ENCODE data around the gene DNASE2.
"Not testable (repeated sequence)": the region's sequence is repeated elsewhere in the genome, so short reads cannot be mapped to it uniquely, and the experiment has no call there.

The DNASE2 gene

GRCh38 chr19:12918253-12918652 is 37.0 kb upstream of the DNASE2 start:
- Histone ChIP-seq H3K27me3 (ENCODE audit: insufficient read depth, low read length, poor library complexity) (no peaks in the 10 kb centered on the region), H3K18ac (ENCODE audit: low read length) (no peak overlapping the region), H3K9ac (ENCODE audit: low read length) (no peak overlapping the region), H3K79me1 (ENCODE audit: low read length) (no peaks in the 10 kb centered on the region), H3K27ac (ENCODE audit: low read depth, low read length) (no peak overlapping the region), H4K8ac (ENCODE audit: low read depth, low read length) (no peak overlapping the region), H3K56ac (ENCODE audit: low read length) (no peak overlapping the region), H3K4me2 (ENCODE audit: low read length) (no peak overlapping the region), H3K23ac (ENCODE audit: low read length) (no peak overlapping the region), H3K4ac (ENCODE audit: low read depth, low read length) (no peak overlapping the region), H2BK5ac (ENCODE audit: low read length) (no peak overlapping the region), H3K4me1 (ENCODE audit: control insufficient read depth, low read depth, low read length) (peaks cover 6% of the 10 kb centered on the region), H2BK120ac (ENCODE audit: low read depth, low read length) (no peak overlapping the region), H2AK5ac (ENCODE audit: low read length) (no peak overlapping the region), H3K4me3 (ENCODE audit: low read length) (no peak overlapping the region), H3K79me2 (ENCODE audit: control insufficient read depth, insufficient read depth, low read length) (no peaks in the 10 kb centered on the region), H2BK15ac (replicated peaks; ENCODE audit: low read depth) (no peak overlapping the region), H4K5ac (ENCODE audit: low read length) (no peak overlapping the region), H3K36me3 (ENCODE audit: control insufficient read depth, insufficient read depth, low read length) (peaks cover 5% of the 10 kb centered on the region)
- DNase-seq = no peak
- no CpG with 5 or more reads among the region's 14 CpGs for WGBS (ENCODE audit: extremely low coverage, insufficient coverage, low lambda C conversion rate)

DNA sequence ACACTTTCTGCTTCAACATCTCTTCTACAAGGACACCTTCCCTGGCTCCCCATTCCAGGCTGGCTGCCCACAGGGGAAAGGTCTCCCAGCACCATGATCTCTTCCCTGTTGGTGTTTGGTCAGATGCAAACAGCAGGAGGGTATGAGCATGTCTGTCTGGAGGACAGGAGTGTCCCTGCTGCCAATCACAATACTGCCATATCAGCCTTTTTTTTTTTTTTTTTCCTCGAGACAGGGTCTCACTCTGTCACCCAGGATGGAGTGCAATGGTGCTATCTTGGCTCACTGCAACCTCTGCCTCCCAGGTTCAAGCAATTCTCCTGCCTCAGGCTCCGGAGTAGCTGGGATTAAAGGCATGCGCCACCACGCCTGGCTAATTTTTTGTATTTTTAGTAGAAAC is 34.6 kb upstream of the DNASE2 start:
- not testable (repeated sequence) for H3K4me3 ChIP-seq (ENCODE audit: low read length); H3K79me2 ChIP-seq (ENCODE audit: control insufficient read depth, insufficient read depth, low read length); H3K36me3 ChIP-seq (ENCODE audit: control insufficient read depth, insufficient read depth, low read length); H4K5ac ChIP-seq (ENCODE audit: low read length); H2BK15ac ChIP-seq (replicated peaks; ENCODE audit: low read depth); H3K4ac ChIP-seq (ENCODE audit: low read depth, low read length); H3K27ac ChIP-seq (ENCODE audit: low read depth, low read length); H2BK120ac ChIP-seq (ENCODE audit: low read depth, low read length); H3K27me3 ChIP-seq (ENCODE audit: insufficient read depth, low read length, poor library complexity); H3K79me1 ChIP-seq (ENCODE audit: low read length); H4K8ac ChIP-seq (ENCODE audit: low read depth, low read length); DNase-seq; H2AK5ac ChIP-seq (ENCODE audit: low read length); H3K56ac ChIP-seq (ENCODE audit: low read length); H2BK5ac ChIP-seq (ENCODE audit: low read length); H3K23ac ChIP-seq (ENCODE audit: low read length); H3K9ac ChIP-seq (ENCODE audit: low read length); H3K18ac ChIP-seq (ENCODE audit: low read length); H3K4me1 ChIP-seq (ENCODE audit: control insufficient read depth, low read depth, low read length); H3K4me2 ChIP-seq (ENCODE audit: low read length)
- WGBS (ENCODE audit: extremely low coverage, insufficient coverage, low lambda C conversion rate) = no CpG with 5 or more reads among the region's 4 CpGs

DNA sequence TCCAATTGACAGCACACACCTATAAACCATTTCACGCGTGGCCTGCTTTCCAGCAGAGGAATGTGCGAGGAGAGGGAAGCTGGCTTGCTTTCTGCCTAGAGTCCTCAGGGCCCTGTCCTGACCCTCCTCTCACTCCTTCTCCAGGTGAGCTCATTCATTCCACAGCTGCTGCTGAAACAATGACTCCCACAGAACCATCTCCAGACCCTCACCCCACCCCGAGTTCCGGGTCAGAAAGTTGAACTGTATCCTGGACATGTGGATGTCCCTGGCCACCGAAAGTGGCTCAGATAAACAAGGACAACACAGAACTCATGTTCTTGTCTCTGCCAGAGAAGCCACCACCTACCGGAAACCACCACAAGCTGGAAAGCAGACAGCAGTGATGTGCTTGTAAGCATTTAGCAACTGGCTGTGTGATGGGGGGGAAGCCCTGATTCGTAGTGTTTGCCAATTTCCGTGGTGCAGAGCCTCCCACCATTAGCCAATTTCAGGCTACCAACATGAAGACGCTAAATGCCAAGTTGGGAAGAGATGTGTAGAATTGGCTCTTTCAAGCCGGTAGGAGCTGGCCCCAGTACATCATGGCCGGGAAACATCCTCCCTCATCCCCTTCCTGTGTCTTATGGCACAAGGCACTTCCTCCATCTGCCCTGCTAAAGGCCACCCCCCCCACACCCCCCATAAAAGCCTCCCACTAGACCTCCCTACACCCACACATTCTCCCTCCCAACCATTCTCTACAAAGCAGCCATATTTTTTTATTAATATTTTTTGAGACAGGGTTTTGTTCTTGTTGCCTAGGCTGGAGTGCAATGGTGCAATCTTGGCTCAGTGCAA is 32.8 kb upstream of the DNASE2 start:
- no peaks in the 10 kb centered on the region for H3K27me3 ChIP-seq (ENCODE audit: insufficient read depth, low read length, poor library complexity)
- H3K4me3 ChIP-seq (ENCODE audit: low read length) = no peak overlapping the region
- H3K4me2 ChIP-seq (ENCODE audit: low read length) = no peak overlapping the region
- H3K56ac ChIP-seq (ENCODE audit: low read length) = peak overlapping the region; percentile 19
- H2AK5ac ChIP-seq (ENCODE audit: low read length) = no peak overlapping the region
- H3K4ac ChIP-seq (ENCODE audit: low read depth, low read length) = no peak overlapping the region
- peak overlapping the region; percentile 89 for H3K23ac ChIP-seq (ENCODE audit: low read length)
- H3K18ac ChIP-seq (ENCODE audit: low read length) = no peak overlapping the region
- H3K4me1 ChIP-seq (ENCODE audit: control insufficient read depth, low read depth, low read length) = peaks cover 6% of the 10 kb centered on the region
- no peak overlapping the region for H4K8ac ChIP-seq (ENCODE audit: low read depth, low read length)
- no peak overlapping the region for H2BK120ac ChIP-seq (ENCODE audit: low read depth, low read length)
- H3K79me2 ChIP-seq (ENCODE audit: control insufficient read depth, insufficient read depth, low read length) = no peaks in the 10 kb centered on the region
- no peak overlapping the region for H2BK15ac ChIP-seq (replicated peaks; ENCODE audit: low read depth)
- no peaks in the 10 kb centered on the region for H3K79me1 ChIP-seq (ENCODE audit: low read length)
- H3K36me3 ChIP-seq (ENCODE audit: control insufficient read depth, insufficient read depth, low read length) = no peaks in the 10 kb centered on the region
- WGBS (ENCODE audit: extremely low coverage, insufficient coverage, low lambda C conversion rate) = no CpG with 5 or more reads among the region's 12 CpGs
- H4K5ac ChIP-seq (ENCODE audit: low read length) = no peak overlapping the region
- peak overlapping the region; percentile 52 for H3K27ac ChIP-seq (ENCODE audit: low read depth, low read length)
- peak overlapping the region; percentile 28 for H3K9ac ChIP-seq (ENCODE audit: low read length)
- no peak overlapping the region for H2BK5ac ChIP-seq (ENCODE audit: low read length)
- peak; percentile 59 for DNase-seq

DNA sequence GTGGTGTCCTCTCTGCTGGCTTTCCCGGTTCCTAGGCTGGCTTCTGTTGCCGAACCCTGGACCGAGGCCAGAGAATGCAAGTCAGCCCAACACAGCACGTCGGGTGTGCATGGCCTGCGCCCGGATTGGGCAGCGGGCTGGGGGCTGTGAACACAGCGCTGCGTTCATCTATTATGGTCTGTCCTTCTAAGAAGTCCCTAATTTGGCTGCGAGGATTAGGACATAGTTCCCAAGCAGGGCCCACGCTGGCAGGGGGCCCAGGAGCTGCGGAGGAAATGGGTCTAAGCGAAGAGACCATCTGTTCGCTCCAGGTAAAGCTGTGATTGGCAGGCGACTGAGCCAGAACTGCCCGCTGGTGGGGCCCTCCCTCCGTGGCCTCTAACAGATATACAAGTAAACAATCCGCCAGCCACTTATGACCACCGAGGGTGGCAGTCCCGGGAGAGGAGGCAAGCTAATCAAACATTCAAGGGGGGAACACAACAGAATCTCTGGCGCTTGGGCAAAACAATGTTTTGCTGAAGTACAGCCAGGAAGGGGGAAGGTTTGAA is 31.8 kb upstream of the DNASE2 start:
- H3K56ac ChIP-seq (ENCODE audit: low read length) = peak overlapping the region; percentile 66
- H2BK120ac ChIP-seq (ENCODE audit: low read depth, low read length) = no peak overlapping the region
- H3K4me2 ChIP-seq (ENCODE audit: low read length) = no peak overlapping the region
- peak overlapping the region; percentile 2 for H3K9ac ChIP-seq (ENCODE audit: low read length)
- no peak overlapping the region for H2AK5ac ChIP-seq (ENCODE audit: low read length)
- peaks cover 6% of the 10 kb centered on the region for H3K4me1 ChIP-seq (ENCODE audit: control insufficient read depth, low read depth, low read length)
- H3K27me3 ChIP-seq (ENCODE audit: insufficient read depth, low read length, poor library complexity) = no peaks in the 10 kb centered on the region
- no CpG with 5 or more reads among the region's 22 CpGs for WGBS (ENCODE audit: extremely low coverage, insufficient coverage, low lambda C conversion rate)
- H3K79me1 ChIP-seq (ENCODE audit: low read length) = no peaks in the 10 kb centered on the region
- H2BK15ac ChIP-seq (replicated peaks; ENCODE audit: low read depth) = no peak overlapping the region
- H3K27ac ChIP-seq (ENCODE audit: low read depth, low read length) = peak overlapping the region; percentile 52
- H4K5ac ChIP-seq (ENCODE audit: low read length) = no peak overlapping the region
- no peak overlapping the region for H3K4ac ChIP-seq (ENCODE audit: low read depth, low read length)
- no peak overlapping the region for H3K18ac ChIP-seq (ENCODE audit: low read length)
- no peaks in the 10 kb centered on the region for H3K79me2 ChIP-seq (ENCODE audit: control insufficient read depth, insufficient read depth, low read length)
- DNase-seq = peak; percentile 72
- no peak overlapping the region for H2BK5ac ChIP-seq (ENCODE audit: low read length)
- peak overlapping the region; percentile 57 for H4K8ac ChIP-seq (ENCODE audit: low read depth, low read length)
- no peaks in the 10 kb centered on the region for H3K36me3 ChIP-seq (ENCODE audit: control insufficient read depth, insufficient read depth, low read length)
- H3K4me3 ChIP-seq (ENCODE audit: low read length) = no peak overlapping the region
- H3K23ac ChIP-seq (ENCODE audit: low read length) = no peak overlapping the region

DNA sequence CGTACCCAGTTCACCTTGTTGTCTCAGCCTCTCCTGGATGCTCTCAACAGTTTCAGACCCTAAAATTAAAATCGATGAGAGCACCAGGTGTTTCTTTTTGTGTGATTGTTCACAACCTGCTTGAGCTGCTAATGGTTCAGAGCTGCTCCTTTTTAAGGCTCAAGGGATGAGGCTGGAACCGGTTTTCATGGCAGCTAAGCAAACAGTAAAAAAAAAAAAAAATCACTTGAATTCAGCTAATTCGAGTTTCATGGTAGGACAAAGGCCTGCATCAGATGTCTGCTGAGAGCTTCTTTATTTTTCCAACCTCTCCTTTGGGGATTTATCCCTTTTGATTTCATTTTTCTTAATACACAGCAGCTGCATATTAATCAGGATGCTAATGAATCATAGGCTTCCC is 31.3 kb upstream of the DNASE2 start:
- WGBS (ENCODE audit: extremely low coverage, insufficient coverage, low lambda C conversion rate) = no CpG with 5 or more reads among the region's 4 CpGs
- Histone ChIP-seq H3K4me3 (ENCODE audit: low read length) (no peak overlapping the region), H4K5ac (ENCODE audit: low read length) (peak overlapping the region; percentile 6), H3K4me2 (ENCODE audit: low read length) (no peak overlapping the region), H2BK120ac (ENCODE audit: low read depth, low read length) (no peak overlapping the region), H2BK15ac (replicated peaks; ENCODE audit: low read depth) (no peak overlapping the region), H3K4me1 (ENCODE audit: control insufficient read depth, low read depth, low read length) (peaks cover 6% of the 10 kb centered on the region), H4K8ac (ENCODE audit: low read depth, low read length) (no peak overlapping the region), H3K9ac (ENCODE audit: low read length) (peak overlapping the region; percentile 2), H3K4ac (ENCODE audit: low read depth, low read length) (no peak overlapping the region), H3K36me3 (ENCODE audit: control insufficient read depth, insufficient read depth, low read length) (no peaks in the 10 kb centered on the region), H3K18ac (ENCODE audit: low read length) (no peak overlapping the region), H2AK5ac (ENCODE audit: low read length) (no peak overlapping the region), H3K79me2 (ENCODE audit: control insufficient read depth, insufficient read depth, low read length) (no peaks in the 10 kb centered on the region), H3K23ac (ENCODE audit: low read length) (no peak overlapping the region), H3K27me3 (ENCODE audit: insufficient read depth, low read length, poor library complexity) (no peaks in the 10 kb centered on the region), H2BK5ac (ENCODE audit: low read length) (no peak overlapping the region), H3K56ac (ENCODE audit: low read length) (peak overlapping the region; percentile 66), H3K79me1 (ENCODE audit: low read length) (no peaks in the 10 kb centered on the region), H3K27ac (ENCODE audit: low read depth, low read length) (peak overlapping the region; percentile 15)
- no peak for DNase-seq
